ENCODE measurements around the gene EMILIN2.
"Not testable (repeated sequence)": the region's sequence is repeated elsewhere in the genome, so short reads cannot be mapped to it uniquely, and the experiment has no call there.

- TF ChIP-seq CTCF (IDR thresholded peaks at IDR 0.05); ZFX (IDR thresholded peaks at IDR 0.05; ENCODE audit: borderline replicate concordance): not testable (repeated sequence)
Measured at GRCh38 chr18:2852460-2852859, 5.7 kb downstream of the EMILIN2 start.

All from 22Rv1 (cell line).